Heart left ventricle (tissue), 13 donors: ENCODE results near the gene COL4A6.

ENCODE experiments used
- POLR2A ChIP-seq, 2 donors: fragments of 450-650 bp; IDR thresholded peaks; one replicate each; pipeline ENCODE4 v1.6.1; 2017; ENCODE audit warnings: antibody characterized with exemption in 2 of 2, mild to moderate bottlenecking in 2 of 2, moderate library complexity in 2 of 2
- TF ChIP-seq, protein P1 (sequence below), 12 donors: fragments of 200-600 bp; sonication (generic) in 4 of 12; IDR thresholded peaks; one replicate each; pipeline versions ENCODE4 v1.5.0 to v1.8.0; 2018 to 2022; ENCODE audit warnings: antibody characterized with exemption in 12 of 12, mild to moderate bottlenecking in 5 of 12
- donor health status: ischemic (EF 13 %, LVEDD 7.1; RV severe dilation, severe dysfunction).
- donor health status: DM: no; HTN: yes; CAD: no.
- donor health status: DM: no; HTN: no; CAD: no.
- donor health status: ischemic (EF 25% LVEDD 6.9; RV normal size, moderate dysfunction).
- donor health status: ischemic (EF 25% LVEDD 5.7; RV mildly dilated, moderate dysfunction).
- donor health status: ischemic (EF 35%, LVEDD 5.7; RV mildly dilated, moderate dysfunction).
- donor health status: nonischemic (EF 11% LVEDD 7.7; RV severe dilation, severe dysfunction).
- donor health status: DM: yes; HTN: yes; CAD: no.
- donor health status: PGD.
- donor health status: ischemic (EF 29% LVEDD 5.4; RV normal size, mild dysfunction).
- donor health status: nonischemic (EF 23%, LVEDD 6.1; RV moderate dilation, normal function).

GRCh38 chrX:108292053-108292452 is 146.2 kb downstream of the COL4A6 start:
- TF ChIP-seq, protein P1, sequence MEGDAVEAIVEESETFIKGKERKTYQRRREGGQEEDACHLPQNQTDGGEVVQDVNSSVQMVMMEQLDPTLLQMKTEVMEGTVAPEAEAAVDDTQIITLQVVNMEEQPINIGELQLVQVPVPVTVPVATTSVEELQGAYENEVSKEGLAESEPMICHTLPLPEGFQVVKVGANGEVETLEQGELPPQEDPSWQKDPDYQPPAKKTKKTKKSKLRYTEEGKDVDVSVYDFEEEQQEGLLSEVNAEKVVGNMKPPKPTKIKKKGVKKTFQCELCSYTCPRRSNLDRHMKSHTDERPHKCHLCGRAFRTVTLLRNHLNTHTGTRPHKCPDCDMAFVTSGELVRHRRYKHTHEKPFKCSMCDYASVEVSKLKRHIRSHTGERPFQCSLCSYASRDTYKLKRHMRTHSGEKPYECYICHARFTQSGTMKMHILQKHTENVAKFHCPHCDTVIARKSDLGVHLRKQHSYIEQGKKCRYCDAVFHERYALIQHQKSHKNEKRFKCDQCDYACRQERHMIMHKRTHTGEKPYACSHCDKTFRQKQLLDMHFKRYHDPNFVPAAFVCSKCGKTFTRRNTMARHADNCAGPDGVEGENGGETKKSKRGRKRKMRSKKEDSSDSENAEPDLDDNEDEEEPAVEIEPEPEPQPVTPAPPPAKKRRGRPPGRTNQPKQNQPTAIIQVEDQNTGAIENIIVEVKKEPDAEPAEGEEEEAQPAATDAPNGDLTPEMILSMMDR (IDR thresholded peaks at IDR 0.05) = no peak
- TF ChIP-seq POLR2A (IDR thresholded peaks at IDR 0.05) = no peak
